T-helper 9 cell (primary cell): ENCODE data around the gene PLXNB2.
"Not testable (repeated sequence)": the region's sequence is repeated elsewhere in the genome, so short reads cannot be mapped to it uniquely, and the experiment has no call there.

Experiments
- DNase-seq: peaks from one replicate; pipeline ENCODE4 v3.0.0-alpha.2; 2020

Gene PLXNB2

DNA sequence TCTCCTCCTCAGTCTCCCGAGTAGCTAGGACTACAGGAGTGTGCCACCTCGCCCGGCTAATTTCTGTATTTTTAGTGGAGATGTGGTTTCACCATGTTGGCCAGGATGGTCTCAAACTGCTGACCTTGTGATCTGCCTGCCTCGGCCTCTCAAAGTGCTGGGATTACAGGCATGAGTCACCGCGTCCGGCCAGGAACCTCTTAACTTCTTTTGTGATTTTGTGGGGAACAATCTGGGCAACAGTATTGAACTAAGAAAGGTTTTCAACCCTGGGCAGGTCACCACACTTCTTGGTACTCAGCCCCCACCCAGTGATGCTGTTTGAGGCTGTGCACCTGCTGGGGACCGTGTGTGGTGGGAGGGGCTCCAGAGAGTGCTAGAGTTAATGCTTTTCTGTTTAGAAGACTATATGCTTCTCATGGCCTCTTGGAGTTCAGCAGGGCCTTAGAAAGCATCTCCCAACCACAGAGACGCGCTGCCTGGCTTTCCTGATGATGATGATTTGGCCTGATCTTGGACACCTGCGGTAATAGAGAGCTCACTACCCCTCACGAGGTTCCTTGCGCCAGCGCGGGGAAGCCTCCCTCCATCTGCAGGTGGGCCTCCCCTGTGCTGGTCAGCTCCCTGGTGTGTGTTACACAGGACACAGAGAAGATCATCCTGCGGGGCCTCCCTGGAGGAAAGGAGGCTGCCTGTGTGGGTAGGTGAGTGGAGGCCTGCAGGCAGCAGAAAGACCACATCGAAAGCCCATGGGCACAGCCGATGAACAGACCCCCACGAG lies 18.2 kb upstream of the PLXNB2 start:
- DNase-seq = no peak

DNA sequence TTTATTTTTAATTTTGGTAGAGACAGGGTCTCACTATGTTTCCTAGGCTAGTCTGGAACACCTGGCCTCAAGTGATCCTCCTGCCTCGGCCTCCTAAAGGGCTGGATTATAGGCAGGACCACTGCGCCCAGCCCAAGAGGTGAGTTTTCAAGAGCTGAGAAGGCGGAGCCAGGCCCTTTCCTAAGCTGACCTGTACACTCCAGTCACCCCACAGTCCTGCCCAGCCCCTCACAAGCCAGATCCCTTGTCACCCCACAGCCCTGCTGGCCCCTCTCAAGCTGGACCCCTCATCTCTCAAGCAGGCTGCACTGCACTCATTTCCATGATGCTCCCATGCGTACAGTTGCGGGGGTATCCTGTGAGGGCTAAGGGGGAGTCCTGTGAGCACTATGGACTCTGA lies 16.5 kb upstream of the PLXNB2 start:
- DNase-seq = no peak

DNA sequence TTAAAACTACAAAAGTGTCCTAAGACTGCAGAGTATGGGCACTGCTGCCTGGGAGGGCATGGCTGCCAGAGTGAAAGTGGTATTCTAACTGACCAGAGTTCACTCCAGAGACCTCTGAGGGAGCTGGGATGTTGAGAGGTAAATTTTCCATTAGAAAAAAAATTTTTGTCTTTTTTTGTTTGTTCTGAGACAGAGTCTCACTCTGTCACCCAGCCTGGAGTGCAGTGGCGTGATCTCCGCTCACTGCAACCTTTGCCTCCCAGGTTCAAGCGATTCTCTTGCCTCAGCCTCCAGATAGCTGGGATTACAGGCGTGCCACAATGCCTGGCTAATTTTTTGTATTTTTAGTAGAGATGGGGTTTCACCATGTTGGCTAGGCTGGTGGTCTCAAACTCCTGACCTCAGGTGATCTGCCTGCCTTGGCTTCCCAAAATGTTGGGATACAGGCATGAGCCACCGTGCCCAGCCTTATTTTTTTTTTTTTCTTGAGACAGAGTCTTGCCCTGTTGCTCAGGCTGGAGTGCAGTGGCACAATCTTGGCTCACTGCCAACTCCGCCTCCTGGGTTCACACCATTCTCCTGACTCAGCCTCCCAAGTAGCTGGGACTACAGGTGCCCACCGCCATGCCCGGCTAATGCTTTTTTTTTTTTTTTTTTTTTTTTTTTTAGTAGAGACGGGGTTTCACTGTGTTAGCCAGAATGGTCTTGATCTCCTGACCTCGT lies 15.1 kb upstream of the PLXNB2 start:
- DNase-seq = not testable (repeated sequence)

DNA sequence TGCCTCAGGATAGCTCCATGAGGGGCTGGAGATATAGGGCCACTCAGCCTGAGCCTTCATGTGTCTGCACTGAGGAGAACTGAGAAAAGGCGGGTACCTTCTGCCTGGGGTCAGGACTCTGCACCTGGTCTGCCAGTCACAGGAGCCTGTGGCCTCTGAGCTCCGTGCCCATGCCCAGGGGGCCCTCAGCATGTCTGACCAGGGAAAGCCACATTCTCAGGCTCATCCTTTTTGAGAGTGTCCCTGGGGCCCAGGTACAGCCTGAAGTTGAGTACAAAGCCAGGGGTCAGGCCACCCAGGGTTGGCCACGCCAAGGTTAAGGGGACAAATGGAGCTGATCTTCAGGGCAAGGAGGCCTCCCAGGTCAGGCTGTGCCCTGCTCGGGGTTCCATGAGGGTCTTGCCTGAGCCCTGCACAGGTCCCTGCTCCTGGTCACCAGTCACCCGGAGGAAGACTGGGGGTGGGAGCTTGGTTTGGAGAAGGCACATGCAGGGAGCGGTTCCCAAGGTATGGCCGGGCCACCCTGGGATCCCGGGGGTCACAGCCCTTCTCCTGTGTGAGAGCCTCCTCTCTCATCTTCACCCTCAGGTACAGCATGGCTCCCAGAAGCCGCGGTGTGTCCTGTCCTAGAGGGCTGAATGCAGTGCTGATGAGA lies 13.4 kb upstream of the PLXNB2 start:
- DNase-seq = no peak

DNA sequence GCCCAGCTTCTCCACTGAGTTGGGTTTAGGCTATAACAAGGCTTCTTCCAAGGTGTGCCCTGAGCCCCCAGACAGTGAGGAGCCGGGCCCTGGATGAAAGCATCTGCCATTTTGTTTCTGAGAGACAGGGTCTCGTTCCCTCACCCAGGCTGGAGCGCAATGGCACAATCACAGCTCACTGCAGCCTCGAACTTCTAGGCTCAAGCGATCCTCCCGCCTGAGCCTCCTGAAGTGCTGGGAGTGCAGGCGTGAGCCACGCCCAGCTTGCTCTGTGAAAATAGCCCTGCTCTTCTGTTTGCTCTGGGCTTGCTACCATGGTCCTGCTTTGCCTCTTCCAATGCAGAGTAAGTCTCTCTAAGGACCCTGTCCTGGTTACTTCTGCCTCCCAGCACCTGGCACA lies 12.7 kb upstream of the PLXNB2 start:
- no peak for DNase-seq

DNA sequence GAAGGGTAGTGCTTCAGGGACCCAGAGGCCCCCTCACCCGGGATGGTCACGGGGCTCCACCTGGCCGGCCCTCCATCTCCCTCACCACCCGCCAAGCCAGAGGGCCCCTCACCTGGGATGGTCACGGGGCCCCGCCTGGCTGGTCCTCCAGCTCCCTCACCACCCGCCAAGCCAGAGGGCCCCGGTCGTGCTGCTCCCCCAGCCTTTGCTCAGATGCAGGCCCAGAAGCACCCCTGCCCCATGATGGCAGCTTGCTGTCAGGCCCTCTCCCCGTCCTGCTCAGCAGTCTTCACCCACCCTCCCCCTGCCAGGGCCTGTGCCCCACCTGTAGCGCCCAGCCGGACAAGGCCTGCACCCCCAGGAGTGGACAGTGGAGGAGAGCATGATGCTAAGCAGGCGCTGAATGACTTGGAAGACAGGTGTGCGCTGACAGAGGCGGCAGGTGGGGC lies 12.1 kb upstream of the PLXNB2 start:
- DNase-seq = no peak

DNA sequence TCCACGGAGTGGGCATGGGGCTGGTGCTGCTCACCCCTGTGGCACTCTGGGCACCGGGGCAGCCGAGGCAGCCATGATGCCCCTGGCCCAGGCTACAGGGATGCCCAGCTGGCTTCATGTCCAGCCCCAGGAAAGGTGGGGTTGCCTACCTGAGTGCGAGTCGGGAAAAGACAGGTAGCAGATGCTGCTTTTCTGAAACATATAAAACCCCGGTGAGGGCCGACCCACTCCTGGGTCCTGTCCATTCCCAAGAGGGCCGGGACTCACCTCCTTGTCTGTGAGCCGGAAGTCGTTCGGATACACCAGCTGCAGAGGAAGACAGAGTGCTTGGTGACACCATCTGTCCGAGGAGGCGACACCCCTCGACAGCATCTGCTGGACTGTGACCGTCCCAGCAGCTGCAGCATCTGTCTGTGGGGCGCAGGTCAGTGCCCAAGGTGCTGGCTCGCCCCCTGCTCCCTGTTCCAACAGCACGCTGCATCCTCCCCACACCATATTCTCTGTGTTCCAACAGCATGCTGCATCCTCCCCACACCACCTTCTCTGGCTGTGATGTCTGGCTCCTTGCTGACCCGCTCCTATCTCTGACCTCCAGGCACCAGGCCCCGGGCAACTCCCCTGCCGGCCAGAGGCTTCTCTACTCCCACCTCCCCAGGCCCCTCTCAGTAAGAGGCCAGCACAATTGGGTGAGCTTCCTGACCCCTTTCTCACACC lies 11.4 kb upstream of the PLXNB2 start:
- no peak for DNase-seq

DNA sequence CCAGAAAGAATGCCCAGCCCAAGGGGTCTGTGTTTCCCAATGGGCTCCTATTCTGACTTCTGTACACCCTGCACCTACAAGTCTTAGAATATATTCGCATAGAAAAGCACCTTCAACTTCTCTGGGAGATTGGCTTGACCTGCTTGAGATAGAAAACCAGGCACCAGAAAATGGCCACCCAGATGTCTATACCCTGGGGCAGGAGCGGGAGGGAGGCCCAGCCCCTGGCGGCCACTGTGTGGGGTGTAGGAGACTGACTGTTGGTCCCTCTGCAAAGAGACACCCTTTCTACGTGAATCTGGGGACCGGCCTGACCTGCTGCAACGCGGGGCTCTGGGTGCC lies 10.9 kb upstream of the PLXNB2 start:
- no peak for DNase-seq

DNA sequence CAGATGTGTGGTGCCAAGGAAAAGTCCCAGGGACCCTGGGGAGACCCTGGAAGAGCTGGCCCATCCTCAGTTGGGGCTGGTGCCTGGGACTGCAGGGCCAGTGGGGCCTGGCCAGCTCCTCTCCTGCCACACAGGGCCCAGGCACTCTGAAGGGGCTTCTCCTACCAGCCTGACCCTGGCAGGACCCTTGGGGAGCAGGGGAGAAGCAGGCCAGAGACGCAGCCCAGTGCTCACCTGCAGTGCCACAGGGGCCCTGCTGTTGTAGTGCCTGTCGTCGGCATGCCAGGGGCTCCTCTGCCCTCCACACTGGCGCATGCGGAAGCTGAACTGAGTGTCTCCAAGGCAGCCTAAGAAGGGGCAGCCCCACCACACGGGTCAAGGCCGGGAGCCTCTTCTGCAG lies 10.2 kb upstream of the PLXNB2 start:
- no peak for DNase-seq

DNA sequence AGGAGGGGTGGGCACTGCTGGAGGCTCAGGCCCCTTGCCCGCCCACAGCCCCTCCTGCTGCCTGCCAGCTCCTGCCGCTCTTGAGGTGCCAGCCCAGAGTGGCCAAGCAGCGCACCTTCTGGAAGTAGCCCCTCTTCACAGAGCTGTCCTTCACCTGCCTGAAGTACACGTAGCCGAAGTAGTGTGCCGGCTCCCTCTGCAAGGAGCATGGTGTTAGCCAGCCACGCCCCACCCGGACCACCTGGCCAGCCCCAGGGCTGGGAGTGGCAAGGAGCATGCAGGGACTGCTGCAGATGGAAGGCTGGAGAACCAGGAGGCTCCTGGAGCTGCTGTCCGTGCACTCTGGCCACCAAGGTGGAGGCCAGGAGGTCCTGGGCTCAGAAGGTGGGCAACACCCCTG lies 9.7 kb upstream of the PLXNB2 start:
- DNase-seq = no peak

DNA sequence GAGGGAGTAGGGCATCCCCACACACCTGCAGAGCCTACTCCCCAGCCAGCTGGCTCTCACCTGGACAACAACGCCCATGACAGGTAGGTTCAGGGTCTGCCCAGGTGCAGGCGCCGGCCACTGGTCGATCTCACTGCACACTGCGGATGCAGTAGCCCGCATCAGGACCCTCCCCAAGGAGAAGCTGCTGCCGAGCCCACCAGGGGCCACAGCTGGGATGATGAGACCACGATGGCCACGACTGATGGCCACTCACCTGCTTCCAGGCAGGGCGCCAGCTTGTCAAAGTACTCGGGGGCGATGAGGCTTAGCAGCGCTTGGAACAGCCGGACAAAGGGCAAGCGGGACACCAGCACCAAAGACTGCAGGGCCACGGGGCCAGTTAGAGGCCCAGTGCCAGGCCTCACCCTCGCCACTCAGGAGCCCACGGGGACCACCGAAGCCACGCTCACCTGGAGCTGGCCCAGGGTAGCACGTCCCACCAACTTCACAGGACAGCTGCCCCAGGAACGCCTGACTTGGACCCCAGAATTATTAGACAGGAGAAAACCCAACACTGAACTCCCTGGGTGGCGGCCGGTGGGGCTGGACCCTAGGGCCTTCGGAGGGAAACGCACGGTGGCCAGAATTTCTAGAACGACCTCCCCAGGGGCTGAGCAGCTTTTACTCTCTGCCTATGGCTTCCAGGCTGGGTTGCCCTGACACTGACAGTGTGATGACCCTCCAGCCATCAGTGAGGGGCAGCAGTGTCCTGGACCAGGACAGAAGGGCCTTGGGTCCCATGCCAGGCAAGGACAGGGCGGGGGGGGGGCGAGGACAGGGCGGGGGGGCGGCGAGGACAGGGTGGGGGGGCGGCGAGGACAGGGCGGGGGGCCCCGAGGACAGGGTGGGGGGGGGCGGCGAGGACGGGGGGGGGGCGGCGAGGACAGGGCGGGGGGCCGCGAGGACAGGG lies 8.9 kb upstream of the PLXNB2 start:
- DNase-seq = no peak

DNA sequence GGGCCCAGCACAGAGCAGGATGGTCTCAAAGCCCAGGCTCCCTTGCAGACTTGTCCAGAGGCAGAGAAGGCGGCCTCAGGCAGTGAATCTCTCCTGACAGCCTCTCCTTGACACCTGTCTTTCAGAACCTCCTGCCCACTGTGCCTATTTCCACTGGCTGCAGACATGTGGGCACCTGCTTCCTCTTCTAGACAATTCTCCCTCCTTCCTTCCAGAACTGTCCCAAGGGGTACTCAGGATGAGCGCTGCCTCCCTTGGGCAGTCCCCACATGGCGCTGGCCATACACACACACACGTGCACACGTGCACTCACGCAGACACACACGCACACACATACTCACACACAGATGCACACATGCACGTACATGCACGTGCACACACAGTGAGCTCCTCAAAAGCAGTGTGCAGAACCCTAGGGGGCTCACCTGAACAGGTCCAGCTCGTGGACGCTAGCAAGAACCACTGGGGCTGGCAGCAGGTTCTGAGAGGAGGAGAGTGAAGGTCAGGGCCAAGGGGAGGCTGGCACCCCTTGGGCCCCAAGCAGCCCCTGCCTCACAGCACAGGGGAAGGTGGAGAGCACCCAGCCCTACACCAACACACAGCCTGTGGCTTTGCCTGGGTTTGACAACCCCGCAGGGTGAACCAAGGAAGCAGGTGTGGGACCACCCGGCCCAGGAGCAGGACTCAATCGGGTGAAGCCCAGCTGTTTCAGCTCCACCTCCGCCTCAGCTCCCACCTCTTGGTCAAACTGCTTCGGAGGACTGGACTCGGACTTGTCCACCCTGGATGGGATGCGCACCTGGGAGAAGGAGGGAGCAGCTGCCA lies 8.1 kb upstream of the PLXNB2 start:
- no peak for DNase-seq

DNA sequence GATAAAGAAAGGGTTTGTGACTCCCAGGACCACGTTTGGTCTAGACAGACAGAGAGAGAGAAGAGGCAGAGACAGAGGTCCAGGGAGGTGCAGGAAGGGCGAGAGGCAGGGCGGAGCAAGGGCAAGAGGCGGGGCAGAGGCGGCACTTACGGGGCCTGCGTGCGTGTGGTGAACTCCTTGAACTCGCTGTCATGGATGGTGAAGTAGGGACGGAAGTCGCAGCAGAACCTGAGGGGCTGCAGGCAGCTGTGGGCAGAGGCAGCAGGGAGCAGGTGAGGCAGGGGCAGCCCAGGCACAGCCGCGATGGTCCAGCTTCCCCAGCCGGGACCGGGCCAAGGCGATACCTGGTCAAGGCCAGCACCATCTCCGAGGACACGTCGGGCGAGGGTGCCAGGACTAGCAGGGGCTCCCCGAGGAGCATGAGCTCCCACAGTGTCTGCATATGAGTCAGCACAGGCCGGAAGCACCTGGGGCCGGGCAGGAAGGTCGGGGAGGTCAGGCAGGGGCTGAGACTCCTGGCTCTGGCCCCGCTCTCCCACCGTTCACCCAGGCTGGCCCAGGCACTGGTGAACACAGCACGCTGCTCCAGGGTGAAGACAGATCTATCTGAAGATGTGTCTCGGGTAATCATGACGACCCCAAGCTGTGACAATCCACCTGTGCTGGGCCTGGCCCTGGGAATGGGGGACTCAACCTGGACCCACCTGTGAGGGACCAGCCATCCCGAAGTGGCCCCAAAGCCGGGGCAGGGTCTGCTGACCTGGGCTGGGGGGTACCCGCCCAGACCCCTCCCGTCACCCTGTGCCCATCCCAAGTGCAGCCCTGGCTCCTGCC lies 7.2 kb upstream of the PLXNB2 start:
- peak; percentile 40 for DNase-seq

DNA sequence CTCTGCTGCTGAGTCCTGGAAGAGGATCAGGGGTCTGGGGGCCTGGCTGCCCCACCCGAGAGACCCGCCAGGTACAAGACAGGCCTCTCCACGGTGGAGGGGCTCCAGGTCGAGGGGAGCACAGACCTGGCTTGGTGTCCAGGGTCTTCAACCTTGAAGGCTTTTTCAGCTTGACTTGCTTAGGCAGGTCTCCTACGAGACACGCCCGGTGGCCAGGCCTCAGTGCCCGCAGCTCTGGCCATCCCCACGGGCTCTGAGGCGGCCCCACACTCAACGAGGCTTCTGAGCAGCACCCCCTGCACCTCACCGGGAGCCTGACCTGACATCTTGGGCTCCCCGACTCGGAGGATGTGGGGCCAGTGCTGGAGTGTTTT lies 6.6 kb upstream of the PLXNB2 start:
- no peak for DNase-seq

DNA sequence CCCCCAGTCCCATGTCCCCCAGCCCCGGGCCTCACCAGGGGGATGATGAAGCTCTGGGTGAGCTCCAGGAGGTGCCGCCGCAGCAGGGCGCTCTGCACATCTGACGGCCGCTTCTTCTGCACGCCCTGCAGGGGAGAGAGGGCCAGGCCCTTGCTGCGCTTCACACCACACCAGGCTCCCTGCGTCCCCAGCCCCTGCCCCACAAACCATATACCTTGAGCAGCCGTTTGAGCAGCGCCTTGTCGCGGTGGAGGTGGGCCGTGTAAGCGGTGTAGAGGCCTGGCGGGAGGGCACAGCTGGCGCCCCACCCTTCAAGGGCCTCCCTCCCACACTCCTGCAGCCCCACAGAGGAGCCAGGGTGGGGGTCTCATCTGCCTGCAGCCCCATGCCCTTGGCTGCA lies 6.2 kb upstream of the PLXNB2 start:
- DNase-seq = no peak

DNA sequence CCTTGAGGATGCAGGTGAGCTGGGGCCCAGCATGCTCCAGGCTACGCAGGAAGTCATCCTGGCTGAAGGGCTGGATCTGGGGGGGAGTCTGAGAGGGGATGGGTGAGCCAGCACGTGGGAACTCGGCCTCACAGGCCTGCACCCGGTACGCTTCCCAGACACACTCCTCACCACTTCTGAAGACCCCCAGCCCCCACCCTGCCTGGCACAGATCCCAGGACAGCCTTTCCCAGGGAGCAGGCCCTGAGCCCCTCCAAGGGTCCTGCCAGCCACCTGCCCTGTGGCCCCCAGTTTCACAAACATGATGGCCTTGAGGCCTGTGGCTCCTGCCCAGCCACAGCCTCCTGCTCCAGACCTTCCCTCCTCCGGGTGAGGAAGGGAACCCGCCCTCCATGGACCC lies 5.6 kb upstream of the PLXNB2 start:
- DNase-seq = no peak

DNA sequence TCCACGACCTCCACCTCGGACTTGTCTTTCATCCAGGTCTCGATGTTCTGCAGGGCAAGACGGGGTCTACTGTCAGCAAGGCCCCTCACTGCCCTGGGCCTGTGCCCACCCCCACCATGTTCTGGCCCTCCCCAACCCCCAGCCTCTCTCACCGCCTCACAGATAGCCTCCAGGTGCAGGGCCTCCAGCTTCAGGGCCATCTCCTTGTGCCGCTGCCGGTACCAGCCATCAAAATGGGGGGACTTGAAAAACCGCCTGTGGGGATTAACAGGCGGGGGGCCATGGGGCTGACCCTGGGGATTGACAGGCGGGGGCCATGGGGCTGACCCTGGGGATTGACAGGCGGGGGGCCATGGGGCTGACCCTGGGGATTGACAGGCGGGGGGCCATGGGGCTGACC lies 4.9 kb upstream of the PLXNB2 start:
- no peak for DNase-seq

DNA sequence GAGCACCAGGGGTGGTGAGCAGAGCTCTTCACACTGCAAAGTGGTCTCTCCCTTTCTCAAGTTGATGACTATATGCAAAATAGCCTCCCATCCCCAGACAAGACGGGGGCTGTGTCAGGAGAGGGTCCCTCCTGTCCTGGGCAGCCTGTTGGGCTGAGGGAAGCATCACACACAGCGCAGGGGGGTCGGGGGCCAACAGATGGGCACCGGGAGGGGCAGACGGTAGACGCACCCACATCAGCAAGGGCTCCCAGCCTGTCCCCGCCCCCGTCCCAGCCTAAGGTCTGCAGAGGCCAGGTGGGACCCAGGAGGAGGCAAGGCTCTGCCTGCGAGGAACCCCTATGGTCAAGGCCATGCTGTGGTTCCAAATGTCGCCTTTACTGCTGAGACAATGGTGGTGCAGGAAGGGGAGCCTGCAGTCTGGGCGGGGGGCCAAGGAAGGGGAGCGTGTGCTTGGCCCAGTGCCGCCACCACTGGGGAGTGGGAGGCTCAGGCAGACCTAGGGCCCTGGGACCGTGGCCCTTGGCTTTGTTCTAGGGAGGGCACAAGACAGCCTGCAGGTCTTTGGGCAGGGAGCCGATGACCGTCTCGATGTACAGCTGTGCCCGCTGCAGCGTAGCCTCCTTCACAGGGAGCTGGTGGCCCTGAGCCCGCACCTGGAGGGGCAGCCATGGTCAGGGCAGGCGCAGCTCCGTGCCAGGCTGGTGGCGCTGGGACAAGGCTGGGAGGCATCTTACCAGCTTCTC lies 4.3 kb upstream of the PLXNB2 start:
- DNase-seq = no peak

DNA sequence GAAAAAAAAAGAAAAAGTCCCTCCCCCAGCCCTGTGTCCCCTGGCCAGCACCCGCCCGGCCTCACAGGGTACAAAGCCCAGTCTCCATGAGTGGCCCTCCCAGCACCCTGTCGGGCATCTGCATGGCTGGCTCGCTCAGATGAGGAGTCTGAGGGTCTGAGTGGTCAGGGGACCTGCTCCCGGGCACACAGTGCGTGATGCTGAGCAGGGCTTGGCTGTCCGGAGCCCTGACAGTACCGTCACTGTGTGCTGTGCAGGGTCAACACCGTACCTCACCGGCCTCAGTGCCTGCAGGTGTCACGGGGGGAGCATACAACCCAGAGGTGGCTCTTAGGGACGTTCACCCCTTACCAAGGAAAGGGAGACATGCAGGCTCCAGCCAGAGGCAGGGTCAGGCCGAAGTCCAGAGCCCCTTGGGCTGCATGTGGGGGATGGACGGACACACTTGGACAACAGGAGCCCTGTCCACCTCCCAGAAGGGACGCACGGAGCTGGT lies 3.6 kb upstream of the PLXNB2 start:
- DNase-seq = no peak
